GM19467 (cell line): Measurements from ENCODE around the gene KIF5A.
"Not testable (repeated sequence)": the region's sequence is repeated elsewhere in the genome, so short reads cannot be mapped to it uniquely, and the experiment has no call there.

Experiments used
- ATAC-seq: cut with Tn5 transposase; IDR thresholded peaks from one replicate; pipeline ENCODE4 v1.9.1; 2021; ENCODE audit warnings: mild to moderate bottlenecking, moderate library complexity; ENCODE audit not compliant: unreplicated experiment

KIF5A gene

GRCh38 chr12:57553343-57554202, 3.7 kb downstream of the KIF5A start:
- no peak for ATAC-seq

GRCh38 chr12:57554453-57554852, 4.6 kb downstream of the KIF5A start:
- ATAC-seq, result no peak

- ATAC-seq, result no peak
Observed at GRCh38 chr12:57554897-57555296, 5.1 kb downstream of the KIF5A start.

GRCh38 chr12:57558864-57559263, 9.0 kb downstream of the KIF5A start:
- no peak for ATAC-seq

- ATAC-seq, result no peak
Observed at GRCh38 chr12:57560516-57560915, 10.7 kb downstream of the KIF5A start.

- ATAC-seq, result not testable (repeated sequence)
Observed at GRCh38 chr12:57561117-57561516, 11.3 kb downstream of the KIF5A start.

- no peak for ATAC-seq
Observed at GRCh38 chr12:57563358-57563757, 13.5 kb downstream of the KIF5A start.

- ATAC-seq, result no peak
Observed at GRCh38 chr12:57564178-57564740, 14.4 kb downstream of the KIF5A start.

GRCh38 chr12:57568838-57569237, 19.0 kb downstream of the KIF5A start:
- ATAC-seq, result no peak

- no peak for ATAC-seq
Observed at GRCh38 chr12:57569858-57570257, 20.0 kb downstream of the KIF5A start.

- not testable (repeated sequence) for ATAC-seq
Observed at GRCh38 chr12:57570438-57570837, 20.6 kb downstream of the KIF5A start.

GRCh38 chr12:57571926-57572762, 22.3 kb downstream of the KIF5A start:
- ATAC-seq, result no peak

- no peak for ATAC-seq
Observed at GRCh38 chr12:57574795-57575194, 25.0 kb downstream of the KIF5A start.

GRCh38 chr12:57575771-57576612, 26.1 kb downstream of the KIF5A start:
- no peak for ATAC-seq

- no peak for ATAC-seq
Observed at GRCh38 chr12:57576613-57577160, 26.8 kb downstream of the KIF5A start.

GRCh38 chr12:57577981-57578758, 28.3 kb downstream of the KIF5A start:
- no peak for ATAC-seq

GRCh38 chr12:57579011-57579410, 29.2 kb downstream of the KIF5A start:
- no peak for ATAC-seq

- no peak for ATAC-seq
Observed at GRCh38 chr12:57579677-57580465, 30.0 kb downstream of the KIF5A start.

- ATAC-seq, result no peak
Observed at GRCh38 chr12:57580466-57580795, 30.6 kb downstream of the KIF5A start.
